Heart left ventricle (tissue), 13 donors: Measurements from ENCODE around the gene HK3.

ENCODE experiments used
- CTCF ChIP-seq, 12 donors: fragments of 200-600 bp; sonication (generic) in 4 of 12; IDR thresholded peaks; one replicate each; pipeline versions ENCODE4 v1.5.0 to v1.8.0; 2018 to 2022; ENCODE audit warnings: antibody characterized with exemption in 12 of 12, mild to moderate bottlenecking in 5 of 12
- POLR2A ChIP-seq, 2 donors: fragments of 450-650 bp; IDR thresholded peaks; one replicate each; pipeline ENCODE4 v1.6.1; 2017; ENCODE audit warnings: antibody characterized with exemption in 2 of 2, mild to moderate bottlenecking in 2 of 2, moderate library complexity in 2 of 2
- donor health status: ischemic (EF 13 %, LVEDD 7.1; RV severe dilation, severe dysfunction).
- donor health status: DM: no; HTN: yes; CAD: no.
- donor health status: DM: no; HTN: no; CAD: no.
- donor health status: ischemic (EF 25% LVEDD 6.9; RV normal size, moderate dysfunction).
- donor health status: ischemic (EF 25% LVEDD 5.7; RV mildly dilated, moderate dysfunction).
- donor health status: ischemic (EF 35%, LVEDD 5.7; RV mildly dilated, moderate dysfunction).
- donor health status: nonischemic (EF 11% LVEDD 7.7; RV severe dilation, severe dysfunction).
- donor health status: DM: yes; HTN: yes; CAD: no.
- donor health status: PGD.
- donor health status: ischemic (EF 29% LVEDD 5.4; RV normal size, mild dysfunction).
- donor health status: nonischemic (EF 23%, LVEDD 6.1; RV moderate dilation, normal function).

- TF ChIP-seq POLR2A (IDR thresholded peaks at IDR 0.05) (no peak), CTCF (IDR thresholded peaks at IDR 0.05) (no peak)
Observed at GRCh38 chr5:176863041-176863764, 35.9 kb downstream of the HK3 start.
